ENCODE data around the gene SERINC1.

GRCh38 chr6:122408240-122408639 is 63.4 kb downstream of the SERINC1 start:
- no peak for TF ChIP-seq EP300 (IDR thresholded peaks at IDR 0.05; ENCODE audit: borderline replicate concordance)
- no peak for TF ChIP-seq REST (IDR thresholded peaks at IDR 0.05; ENCODE audit: low read depth)
- no peak for TF ChIP-seq CEBPB (IDR thresholded peaks at IDR 0.05)
- no peak for TF ChIP-seq TAF1 (IDR thresholded peaks at IDR 0.05; ENCODE audit: low read depth)
- TF ChIP-seq NFIC (IDR thresholded peaks at IDR 0.05): no peak
- no peak for TF ChIP-seq USF1 (IDR thresholded peaks at IDR 0.05)
- no peak for TF ChIP-seq FOXM1 (IDR thresholded peaks at IDR 0.05; ENCODE audit: borderline replicate concordance, low read depth)
- TF ChIP-seq YY1 (IDR thresholded peaks at IDR 0.05; ENCODE audit: low read depth): no peak
- no peak for TF ChIP-seq MAX (IDR thresholded peaks at IDR 0.05)
- no peak for TF ChIP-seq TCF12 (IDR thresholded peaks at IDR 0.05; ENCODE audit: low read depth)

Measured in Ishikawa (cell line).